Panc1 (cell line): ENCODE measurements around the gene RNF175. TPM values are rescaled to one million over a fixed set of nuclear protein-coding genes. Genes with fewer than 3 reads are reported as not detected.

Experiments
- ATAC-seq: fragments of 200-7000 bp; cut with Tn5 transposase; 2 replicates; pipeline ENCODE4 v1.9.1; 2020; ENCODE audit warnings: mild to moderate bottlenecking, moderate library complexity
- BruUV-seq: library from RNA; stranded (reverse); fragments of 400-500 nt; replicated peaks from 2 replicates; lab custom pipeline; 2021; lab: Mats Ljungman, UMichigan
- CTCF ChIA-PET: fragments of 300-600 bp; sonication (Branson Sonifier 250); formaldehyde crosslinking; loops from one replicate; lab custom pipeline; 2022; ENCODE audit warnings: antibody characterized with exemption; lab: Charles Lee
- POLR2A ChIA-PET: fragments of 300-600 bp; sonication (Branson Sonifier 250); formaldehyde crosslinking; loops from one replicate; lab custom pipeline; 2022; ENCODE audit warnings: antibody characterized with exemption; lab: Charles Lee
- DNase-seq: peaks from one replicate; pipeline ENCODE4 v3.0.0-alpha.2; 2010; ENCODE audit warnings: low read depth, low spot score
- H3K27ac ChIP-seq: 2 replicates; pipeline ENCODE4 v1.5.1; 2011; ENCODE audit warnings: mild to moderate bottlenecking, low read length, inconsistent platforms
- H3K27me3 ChIP-seq: fragments of 200-500 bp; sonication (Bioruptor generic); 2 replicates; pipeline ENCODE4 v1.6.0; 2014; ENCODE audit warnings: low read length, inconsistent platforms; ENCODE audit not compliant: control insufficient read depth, insufficient read depth
- H3K36me3 ChIP-seq: fragments of 200-500 bp; sonication (Bioruptor generic); 2 replicates; pipeline ENCODE4 v1.5.1; 2014; ENCODE audit warnings: inconsistent platforms, mild to moderate bottlenecking, low read length, moderate library complexity; ENCODE audit not compliant: control insufficient read depth, insufficient read depth
- H3K4me1 ChIP-seq: 2 replicates; pipeline ENCODE4 v1.5.1; 2011; ENCODE audit warnings: inconsistent platforms, mild to moderate bottlenecking, low read length, moderate library complexity; ENCODE audit not compliant: control insufficient read depth, insufficient read depth
- H3K4me3 ChIP-seq, 2 experiments: 2 replicates each; pipeline ENCODE4 v1.5.1; 2011 to 2012; ENCODE audit warnings: low read depth in 2 of 2, low read length in 2 of 2, mild to moderate bottlenecking in 2 of 2, inconsistent platforms in 1 of 2, moderate library complexity in 1 of 2
- H3K9me3 ChIP-seq: fragments of 200-500 bp; sonication (Bioruptor generic); 2 replicates; pipeline ENCODE4 v1.5.1; 2014; ENCODE audit warnings: low read depth, mild to moderate bottlenecking, inconsistent platforms, low read length, moderate library complexity; ENCODE audit not compliant: control insufficient read depth, insufficient read depth
- CTCF ChIP-seq: fragments of 450-650 bp; IDR thresholded peaks from 2 replicates; pipeline ENCODE4 v1.5.1; 2017; ENCODE audit warnings: mild to moderate bottlenecking
- REST ChIP-seq, 2 experiments: IDR thresholded peaks; 2 replicates each; pipeline ENCODE4 v1.6.1; 2011 to 2012; ENCODE audit warnings: low read depth in 2 of 2, control low read depth in 1 of 2, low read length in 1 of 2, mild to moderate bottlenecking in 1 of 2, moderate library complexity in 1 of 2; ENCODE audit not compliant: insufficient read depth in 1 of 2
- SIN3A ChIP-seq: IDR thresholded peaks from 2 replicates; pipeline ENCODE4 v1.6.1; 2012; ENCODE audit warnings: low read depth, mild to moderate bottlenecking, low read length, moderate library complexity, borderline replicate concordance; ENCODE audit not compliant: insufficient read depth
- in situ Hi-C: cut with HindIII; loops from 2 replicates; pipeline ENCODE4 v1.10.0; 2016; ENCODE audit warnings: low sequenced_read_pairs, low pct_unique_long_range_greater_than_20kb
- intact Hi-C: fragments of 100-400 bp; cut with micrococcal nuclease; formaldehyde crosslinking; loops from one replicate; pipeline ENCODE4 v1.10.0; 2022; ENCODE audit not compliant: unreplicated experiment
- total RNA-seq: library from RNA; stranded (reverse); gene quantifications from one replicate; pipeline ENCODE4 v1.2.1, GENCODE V29; 2021; ENCODE audit not compliant: unreplicated experiment

Gene RNF175
- total RNA-seq, 1 experiment from 2014 or later, result not detected

GRCh38 chr4:153791746-153792617, 32.2 kb upstream of the RNF175 start:
- no peak overlapping the region for H3K4me3 ChIP-seq
- in situ Hi-C loops, result no loop called here
- POLR2A ChIA-PET, result no interaction called here

GRCh38 chr4:153790962-153791551, 31.2 kb upstream of the RNF175 start:
- no peak for DNase-seq
- H3K27me3 ChIP-seq, result peaks cover 15% of the 10 kb centered on the region
- no peaks in the 10 kb centered on the region for H3K9me3 ChIP-seq
- BruUV-seq, result no TSS peak
- intact Hi-C loops (loop anchor here (10.0 kb wide), 1 partner anchor 224 kb away; no protein-coding TSS in a partner anchor), in situ Hi-C loops (no loop called here)
- H3K4me1 ChIP-seq, result no peaks in the 10 kb centered on the region
- no peaks in the 10 kb centered on the region; the same call in 1 of the 2 replicates for H3K36me3 ChIP-seq
- ATAC-seq, result peak; percentile 73
- ChIA-PET CTCF (interaction anchor here (0.7 kb wide), 2 partner anchors 11 to 1221 kb away, joined by 3 to 8 read pairs; no protein-coding TSS in a partner anchor), POLR2A (interaction anchor here (0.6 kb wide), 1 partner anchor 117 kb away, joined by 3 read pairs; no protein-coding TSS in a partner anchor)
- H3K4me3 ChIP-seq, result peak overlapping the region; percentile 19 to 21; a peak in 3 of 4 replicates
- H3K27ac ChIP-seq, result no peak overlapping the region
- TF ChIP-seq REST (IDR thresholded peaks at IDR 0.05; ENCODE audit: insufficient read depth in 1 of 2, low read depth in 2 of 2, low read length in 1 of 2) (no peak), CTCF (peak; percentile 14; the same call in 1 of the 2 replicates)

More at GRCh38 chr4:153791746-153792617, 32.2 kb upstream of the RNF175 start:
- intact Hi-C loops, result loop anchor here (10.0 kb wide), 1 partner anchor 223 kb away; no protein-coding TSS in a partner anchor
- TF ChIP-seq CTCF (peak; percentile 21; the same call in 1 of the 2 replicates), SIN3A (no peak)
- Histone ChIP-seq H3K4me1 (no peaks in the 10 kb centered on the region), H3K9me3 (no peaks in the 10 kb centered on the region), H3K27me3 (peaks cover 11% of the 10 kb centered on the region), H3K27ac (no peak overlapping the region), H3K36me3 (no peaks in the 10 kb centered on the region; the same call in 1 of the 2 replicates)
- no TSS peak for BruUV-seq
- no peak for DNase-seq
- no peak for ATAC-seq
- CTCF ChIA-PET, result no interaction called here
